HG02642 (cell line): Measurements from ENCODE around the gene TXLNA.

Experiments
- ATAC-seq: cut with Tn5 transposase; IDR thresholded peaks from one replicate; pipeline ENCODE4 v1.9.1; 2021; ENCODE audit warnings: mild to moderate bottlenecking; ENCODE audit not compliant: unreplicated experiment, poor library complexity

TXLNA gene

GRCh38 chr1:32208469-32208868 is 29.0 kb downstream of the TXLNA start:
- no peak for ATAC-seq

- ATAC-seq: no peak
These were observed 29.4 kb downstream of the TXLNA start, which contains the start of gene DCDC2B for GRCh38 chr1:32208891-32209328. TSS of gene DCDC2B (plus strand) at chr1:32209089. CDS start at chr1:32209094, 5 bp downstream.

GRCh38 chr1:32215629-32216480 is 36.4 kb downstream of the TXLNA start:
- no peak for ATAC-seq

- ATAC-seq: no peak
These were observed 37.1 kb downstream of the TXLNA start for GRCh38 chr1:32216566-32216965.

GRCh38 chr1:32219022-32219421 is 39.5 kb downstream of the TXLNA start:
- ATAC-seq: no peak

- no peak for ATAC-seq
These were observed 41.5 kb downstream of the TXLNA start for GRCh38 chr1:32220746-32221580.

- ATAC-seq: no peak
These were observed 42.1 kb downstream of the TXLNA start for GRCh38 chr1:32221581-32221979.

- peak; percentile 95 for ATAC-seq
These were observed 42.7 kb downstream of the TXLNA start, which contains the start of the genes EIF3I and TMEM234 for GRCh38 chr1:32221980-32222755. TSS of gene EIF3I (plus strand) at chr1:32222407. CDS start at chr1:32222442, 35 bp downstream. TSS of gene TMEM234 (minus strand) at chr1:32222353. CDS start at chr1:32222322, 31 bp downstream.

GRCh38 chr1:32223683-32224082 is 44.2 kb downstream of the TXLNA start:
- no peak for ATAC-seq

- no peak for ATAC-seq
These were observed 44.8 kb downstream of the TXLNA start for GRCh38 chr1:32224285-32224684.

GRCh38 chr1:32228771-32229170 is 49.3 kb downstream of the TXLNA start:
- no peak for ATAC-seq

GRCh38 chr1:32231843-32232432 is 52.5 kb downstream of the TXLNA start:
- no peak for ATAC-seq

- no peak for ATAC-seq
These were observed 53.3 kb downstream of the TXLNA start for GRCh38 chr1:32232558-32233304.

GRCh38 chr1:32234792-32235191 is 55.3 kb downstream of the TXLNA start:
- no peak for ATAC-seq

- ATAC-seq: no peak
These were observed 59.9 kb downstream of the TXLNA start for GRCh38 chr1:32239337-32239736.

- ATAC-seq: no peak
These were observed 60.3 kb downstream of the TXLNA start for GRCh38 chr1:32239790-32240139.

GRCh38 chr1:32240140-32240951 is 60.9 kb downstream of the TXLNA start:
- ATAC-seq: peak; percentile 32

- ATAC-seq: peak; percentile 42
These were observed 61.7 kb downstream of the TXLNA start for GRCh38 chr1:32241001-32241763.
